Upper lobe of left lung (tissue), 6 donors: Measurements from ENCODE around the gene CRLF1. TPM values are rescaled to one million over a fixed set of nuclear protein-coding genes. Genes with fewer than 3 reads are reported as not detected.

Experiments
- ATAC-seq, 2 donors: fragments of 200-7000 bp; cut with Tn5 transposase; one replicate each; pipeline ENCODE4 v1.9.1; 2022; ENCODE audit warnings: mild to moderate bottlenecking in 2 of 2, moderate library complexity in 2 of 2; ENCODE audit not compliant: low FRiP score in 2 of 2
- DNase-seq, 2 donors: peaks; one replicate each; pipeline ENCODE4 v3.0.0-alpha.2; 2019 to 2020
- H3K27ac ChIP-seq, 4 donors: fragments of 200-600 bp; sonication (generic); one replicate each; pipeline ENCODE4 v1.5.1; 2016 to 2019
- H3K27me3 ChIP-seq, 4 donors: fragments of 200-600 bp; sonication (generic); one replicate each; pipeline ENCODE4 v1.5.1; 2017 to 2019
- H3K36me3 ChIP-seq, 4 donors: fragments of 200-600 bp; sonication (generic); one replicate each; pipeline ENCODE4 v1.5.1; 2016 to 2019
- H3K4me1 ChIP-seq, 4 donors: fragments of 200-600 bp; sonication (generic); one replicate each; pipeline ENCODE4 v1.5.1; 2018 to 2019
- H3K4me3 ChIP-seq, 4 donors: fragments of 200-600 bp; sonication (generic); one replicate each; pipeline ENCODE4 v1.5.1; 2017 to 2019; ENCODE audit warnings: mild to moderate bottlenecking in 2 of 4, moderate library complexity in 1 of 4
- H3K9me3 ChIP-seq, 4 donors: fragments of 200-600 bp; sonication (generic); one replicate each; pipeline ENCODE4 v1.5.1; 2018 to 2019
- EP300 ChIP-seq, 4 donors: sonication (generic); formaldehyde crosslinking; IDR thresholded peaks; one replicate each; pipeline ENCODE4 v1.5.1; 2017; ENCODE audit warnings: antibody characterized with exemption in 4 of 4, control low read depth in 2 of 4
- POLR2A ChIP-seq, 4 donors: fragments of 450-650 bp; IDR thresholded peaks; one replicate each; pipeline ENCODE4 v1.5.1; 2016 to 2017; ENCODE audit warnings: antibody characterized with exemption in 4 of 4, mild to moderate bottlenecking in 2 of 4
- POLR2AphosphoS5 ChIP-seq, 2 donors: sonication (generic); formaldehyde crosslinking; IDR thresholded peaks; one replicate each; pipeline ENCODE4 v1.5.1; 2017; ENCODE audit warnings: antibody characterized with exemption in 2 of 2
- WGBS, 2 donors: methylation state at CpG; one replicate each; pipeline ENCODE4 v1.1.5; 2017 to 2018; 5-methylcytosine and 5-hydroxymethylcytosine counted together
- total RNA-seq, 6 donors: library from RNA; depleted of rRNA in 4 of 6; stranded (reverse); fragments of >200 nt in 4 of 6; gene quantifications; one replicate each; pipeline versions ENCODE4 v1.1.0 to v1.2.1, GENCODE V29; 2016 to 2021
- TF ChIP-seq, protein P1 (sequence below), 6 experiments: fragments of 450-650 bp in 4 of 6; fragments of 200-600 bp in 2 of 6; sonication (generic) in 2 of 6; IDR thresholded peaks; one replicate each; pipeline ENCODE4 v1.5.1; 2016 to 2019; ENCODE audit warnings: antibody characterized with exemption in 6 of 6
- donor health status: DM: no; HTN: no; CAD: no; lungs with moderate emphysema.
- donor health status: DM: no; HTN: yes; CAD: no; lungs with severe emphysema.

CRLF1 gene
- total RNA-seq, 6 donors from 2014 or later: 15.0 to 54.8 (median 20.0) TPM

DNA sequence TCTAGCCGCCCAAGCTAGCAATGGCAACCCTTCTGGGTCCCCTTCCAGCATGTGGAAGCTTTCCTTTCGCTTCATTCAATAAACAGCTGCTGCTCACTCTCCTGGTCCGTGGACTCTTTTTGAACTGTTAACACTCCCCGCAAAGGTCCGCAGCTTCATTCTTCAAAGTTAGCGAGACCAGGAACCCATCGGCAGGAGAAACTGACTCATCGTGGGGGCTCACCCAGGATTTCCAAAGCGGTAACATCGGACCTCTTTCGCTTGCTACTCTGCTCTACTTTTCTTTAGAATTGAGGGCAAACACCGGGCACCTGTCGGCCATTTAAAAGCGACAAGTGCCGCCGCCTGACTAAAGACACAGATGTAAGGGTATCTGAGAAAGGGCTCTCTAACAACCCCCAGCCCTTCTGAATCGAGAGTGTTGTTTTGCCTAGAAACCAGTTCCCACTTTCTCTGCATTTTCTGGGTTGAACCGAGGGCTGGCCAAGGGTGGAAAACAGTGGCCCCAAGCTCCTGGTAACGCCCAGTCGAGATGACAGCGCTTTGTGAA is 29.2 kb downstream of the CRLF1 start:
- ATAC-seq (no peak), DNase-seq (no peak)
- Histone ChIP-seq H3K4me1 (peaks cover 12 to 14% (median 12%) of the 10 kb centered on the region in 4 donors), H3K27ac (no peak overlapping the region), H3K4me3 (no peak overlapping the region), H3K27me3 (no peaks in the 10 kb centered on the region), H3K36me3 (peaks cover 11 to 56% (median 36%) of the 10 kb centered on the region in 4 donors), H3K9me3 (no peaks in the 10 kb centered on the region)
- TF ChIP-seq EP300 (IDR thresholded peaks at IDR 0.05) (no peak), POLR2AphosphoS5 (IDR thresholded peaks at IDR 0.05) (no peak), POLR2A (IDR thresholded peaks at IDR 0.05) (no peak)
- TF ChIP-seq, protein P1, sequence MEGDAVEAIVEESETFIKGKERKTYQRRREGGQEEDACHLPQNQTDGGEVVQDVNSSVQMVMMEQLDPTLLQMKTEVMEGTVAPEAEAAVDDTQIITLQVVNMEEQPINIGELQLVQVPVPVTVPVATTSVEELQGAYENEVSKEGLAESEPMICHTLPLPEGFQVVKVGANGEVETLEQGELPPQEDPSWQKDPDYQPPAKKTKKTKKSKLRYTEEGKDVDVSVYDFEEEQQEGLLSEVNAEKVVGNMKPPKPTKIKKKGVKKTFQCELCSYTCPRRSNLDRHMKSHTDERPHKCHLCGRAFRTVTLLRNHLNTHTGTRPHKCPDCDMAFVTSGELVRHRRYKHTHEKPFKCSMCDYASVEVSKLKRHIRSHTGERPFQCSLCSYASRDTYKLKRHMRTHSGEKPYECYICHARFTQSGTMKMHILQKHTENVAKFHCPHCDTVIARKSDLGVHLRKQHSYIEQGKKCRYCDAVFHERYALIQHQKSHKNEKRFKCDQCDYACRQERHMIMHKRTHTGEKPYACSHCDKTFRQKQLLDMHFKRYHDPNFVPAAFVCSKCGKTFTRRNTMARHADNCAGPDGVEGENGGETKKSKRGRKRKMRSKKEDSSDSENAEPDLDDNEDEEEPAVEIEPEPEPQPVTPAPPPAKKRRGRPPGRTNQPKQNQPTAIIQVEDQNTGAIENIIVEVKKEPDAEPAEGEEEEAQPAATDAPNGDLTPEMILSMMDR (IDR thresholded peaks at IDR 0.05): no peak
- 86 to 90% methylated on average over 21 of the region's 21 CpGs for WGBS, 2 donors

DNA sequence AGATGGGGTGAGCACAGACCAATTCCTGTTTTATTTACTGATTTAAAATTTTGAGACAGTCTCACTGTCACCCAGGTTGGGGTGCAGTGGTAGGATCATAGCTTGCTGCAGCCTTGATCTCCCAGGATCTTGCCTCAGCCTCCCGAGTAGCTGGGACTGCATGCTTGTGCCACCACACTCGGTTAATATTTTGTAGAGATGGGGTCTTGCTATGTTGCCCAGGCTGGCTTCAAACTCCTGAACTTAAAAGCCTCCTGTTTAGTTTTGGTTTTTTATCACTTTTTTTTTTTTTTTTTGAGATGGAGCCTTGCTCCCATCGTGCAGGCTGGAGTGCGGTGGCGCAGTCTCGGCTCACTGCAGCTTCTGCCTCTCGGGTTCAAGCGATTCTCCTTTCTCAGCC is 30.2 kb downstream of the CRLF1 start:
- TF ChIP-seq, protein P1 (IDR thresholded peaks at IDR 0.05): no peak
- TF ChIP-seq EP300 (IDR thresholded peaks at IDR 0.05) (no peak), POLR2AphosphoS5 (IDR thresholded peaks at IDR 0.05) (no peak), POLR2A (IDR thresholded peaks at IDR 0.05) (no peak)
- Histone ChIP-seq H3K9me3 (no peaks in the 10 kb centered on the region), H3K27me3 (no peaks in the 10 kb centered on the region), H3K36me3 (peaks cover 11 to 56% (median 36%) of the 10 kb centered on the region in 4 donors), H3K27ac (no peak overlapping the region), H3K4me1 (peaks cover 14 to 17% (median 17%) of the 10 kb centered on the region in 4 donors), H3K4me3 (no peak overlapping the region)
- WGBS, 2 donors: 97 to 98% methylated on average over 7 to 8 of the region's 8 CpGs
- ATAC-seq (no peak), DNase-seq (no peak)

DNA sequence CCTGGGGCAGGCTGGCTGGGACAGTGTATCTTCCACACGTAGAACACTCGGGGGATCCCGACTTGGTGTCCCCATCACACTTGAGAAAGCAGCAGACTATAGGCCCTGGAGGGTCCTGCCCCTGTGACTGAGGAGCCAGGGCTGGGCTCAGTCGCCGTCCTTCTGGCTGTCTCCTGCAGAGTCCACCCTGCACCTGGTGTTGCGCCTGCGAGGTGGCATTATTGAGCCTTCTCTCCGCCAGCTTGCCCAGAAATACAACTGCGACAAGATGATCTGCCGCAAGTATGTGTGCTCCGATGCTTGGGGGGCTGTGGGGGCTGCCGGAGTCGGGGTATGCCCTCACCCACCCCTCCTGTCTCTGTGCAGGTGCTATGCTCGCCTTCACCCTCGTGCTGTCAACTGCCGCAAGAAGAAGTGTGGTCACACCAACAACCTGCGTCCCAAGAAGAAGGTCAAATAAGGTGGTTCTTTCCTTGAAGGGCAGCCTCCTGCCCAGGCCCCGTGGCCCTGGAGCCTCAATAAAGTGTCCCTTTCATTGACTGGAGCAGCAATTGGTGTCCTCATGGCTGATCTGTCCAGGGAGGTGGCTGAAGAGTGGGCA is 31.8 kb downstream of the CRLF1 start:
- Histone ChIP-seq H3K9me3 (no peaks in the 10 kb centered on the region), H3K4me3 (no peak overlapping the region), H3K36me3 (peaks cover 11 to 56% (median 36%) of the 10 kb centered on the region in 4 donors), H3K27me3 (no peaks in the 10 kb centered on the region), H3K27ac (no peak overlapping the region), H3K4me1 (peaks cover 18 to 24% (median 20%) of the 10 kb centered on the region in 4 donors)
- TF ChIP-seq EP300 (IDR thresholded peaks at IDR 0.05): no peak
- TF ChIP-seq, protein P1 (IDR thresholded peaks at IDR 0.05): no peak
- TF ChIP-seq POLR2A (IDR thresholded peaks at IDR 0.05): no peak
- TF ChIP-seq POLR2AphosphoS5 (IDR thresholded peaks at IDR 0.05): no peak
- DNase-seq (peak in 1 of 2 donors; percentile 41), ATAC-seq (no peak)
- WGBS, 2 donors: 94 to 95% methylated on average over 5 to 18 of the region's 18 CpGs

DNA sequence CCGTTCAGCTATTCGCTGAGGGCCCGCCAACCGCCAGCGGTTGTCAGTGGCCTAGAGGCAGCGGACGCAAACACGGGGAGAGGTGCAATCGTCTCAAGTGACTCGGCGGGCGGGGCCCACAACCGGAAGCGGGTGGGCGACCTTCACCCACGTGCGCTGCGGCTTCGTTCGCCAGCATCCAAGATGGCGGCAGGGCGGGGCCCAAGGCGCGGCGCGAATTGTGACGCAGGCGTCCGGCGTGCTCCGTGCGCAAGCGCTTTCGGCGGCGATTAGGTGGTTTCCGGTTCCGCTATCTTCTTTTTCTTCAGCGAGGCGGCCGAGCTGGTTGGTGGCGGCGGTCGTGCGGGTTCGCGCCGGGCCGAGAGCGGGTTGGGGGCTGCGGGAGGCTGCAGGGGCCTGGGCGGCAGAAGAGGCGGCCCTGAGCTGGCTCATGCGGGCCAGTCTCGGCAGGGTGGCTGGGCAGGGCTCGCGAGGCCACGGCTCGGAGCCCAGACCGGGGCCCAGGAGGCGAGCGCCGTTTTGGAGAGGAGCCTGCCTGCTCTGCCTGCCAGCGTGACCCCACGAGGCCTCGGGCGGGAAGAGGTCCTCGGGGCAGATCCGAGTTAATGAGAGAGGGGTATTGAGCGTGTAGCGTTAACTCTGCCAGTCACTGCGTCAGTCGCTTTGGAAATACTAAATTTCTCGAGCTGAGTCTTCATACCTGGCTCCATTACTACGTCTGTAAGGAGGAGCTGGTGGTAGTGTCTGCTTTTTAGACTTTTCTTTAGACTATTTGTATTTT is 34.8 kb downstream of the CRLF1 start, which contains the start of gene UBA52:
TSS of gene UBA52 (plus strand) at position 294 of the 781 bp plus-strand sequence. CDS start 1,444 bp downstream, outside the sequence.
- 0% methylated on average over 6 to 45 of the region's 75 CpGs for WGBS, 2 donors
- peak in 1 of 4 donors; percentile 89 for TF ChIP-seq EP300 (IDR thresholded peaks at IDR 0.05)
- TF ChIP-seq POLR2A (IDR thresholded peaks at IDR 0.05): peak in 3 of 4 donors; percentile 49 to 94 (median 74)
- TF ChIP-seq POLR2AphosphoS5 (IDR thresholded peaks at IDR 0.05): peak; percentile 93 to 95
- TF ChIP-seq, protein P1 (IDR thresholded peaks at IDR 0.05): peak in 4 of 6 experiments; percentile 14 to 44 (median 31)
- H3K36me3 ChIP-seq: peaks cover 26 to 65% (median 57%) of the 10 kb centered on the region in 4 donors
- peaks cover 18 to 24% (median 20%) of the 10 kb centered on the region in 4 donors for H3K4me1 ChIP-seq
- no peaks in the 10 kb centered on the region for H3K9me3 ChIP-seq
- peak within 1 kb of the TSS; percentile 89 to 93 (median 90) for H3K27ac ChIP-seq
- H3K27me3 ChIP-seq: no peaks in the 10 kb centered on the region
- ATAC-seq (peak; percentile 96 to 97), DNase-seq (peak; percentile 98 to 100)
- peak within 1 kb of the TSS; percentile 70 to 98 (median 84) for H3K4me3 ChIP-seq
